Mesendoderm (in vitro differentiated cells): Measurements from ENCODE around the gene SEMA4C.

Experiments
- DNase-seq: peaks from one replicate; pipeline ENCODE4 v3.0.0; 2013
- H2AK5ac ChIP-seq: 2 replicates; pipeline ENCODE4 v1.6.1; 2013; ENCODE audit warnings: low read length, inconsistent platforms
- H2BK120ac ChIP-seq: 2 replicates; pipeline ENCODE4 v1.6.1; 2013; ENCODE audit warnings: low read depth, mild to moderate bottlenecking, low read length, moderate library complexity, mixed read lengths
- H2BK15ac ChIP-seq: replicated peaks from 2 replicates; pipeline ENCODE4 v1.6.1; 2013; ENCODE audit warnings: low read depth, mild to moderate bottlenecking, moderate library complexity
- H2BK5ac ChIP-seq: 2 replicates; pipeline ENCODE4 v1.6.1; 2013; ENCODE audit warnings: low read length, inconsistent platforms
- H3K18ac ChIP-seq: 2 replicates; pipeline ENCODE4 v1.6.1; 2013; ENCODE audit warnings: mild to moderate bottlenecking, low read length, mixed read lengths
- H3K23ac ChIP-seq: one replicate; pipeline ENCODE4 v1.6.1; 2013; ENCODE audit warnings: low read length
- H3K27ac ChIP-seq: 2 replicates; pipeline ENCODE4 v1.5.1; 2013; ENCODE audit warnings: low read depth, mild to moderate bottlenecking, inconsistent platforms, low read length, moderate library complexity
- H3K27me3 ChIP-seq: 2 replicates; pipeline ENCODE4 v1.6.1; 2013; ENCODE audit warnings: low read length, control low read depth, mild to moderate bottlenecking, inconsistent platforms; ENCODE audit not compliant: insufficient read depth, poor library complexity
- H3K36me3 ChIP-seq: 2 replicates; pipeline ENCODE4 v1.6.1; 2013; ENCODE audit warnings: low read length, inconsistent platforms; ENCODE audit not compliant: control insufficient read depth, insufficient read depth
- H3K4ac ChIP-seq: one replicate; pipeline ENCODE4 v1.6.1; 2013; ENCODE audit warnings: low read depth, mild to moderate bottlenecking, low read length, moderate library complexity
- H3K4me1 ChIP-seq: 2 replicates; pipeline ENCODE4 v1.6.1; 2013; ENCODE audit warnings: low read depth, low read length, inconsistent platforms; ENCODE audit not compliant: control insufficient read depth
- H3K4me2 ChIP-seq: 2 replicates; pipeline ENCODE4 v1.6.1; 2013; ENCODE audit warnings: low read length
- H3K4me3 ChIP-seq: 2 replicates; pipeline ENCODE4 v1.5.1; 2013; ENCODE audit warnings: mild to moderate bottlenecking, low read length
- H3K56ac ChIP-seq: one replicate; pipeline ENCODE4 v1.6.1; 2013; ENCODE audit warnings: low read length
- H3K79me1 ChIP-seq: 2 replicates; pipeline ENCODE4 v1.6.1; 2013; ENCODE audit warnings: low read length, inconsistent platforms
- H3K79me2 ChIP-seq: 2 replicates; pipeline ENCODE4 v1.6.1; 2013; ENCODE audit warnings: mild to moderate bottlenecking, low read length; ENCODE audit not compliant: control insufficient read depth, insufficient read depth
- H3K9ac ChIP-seq: 2 replicates; pipeline ENCODE4 v1.6.1; 2013; ENCODE audit warnings: low read length, inconsistent platforms
- H4K5ac ChIP-seq: one replicate; pipeline ENCODE4 v1.6.1; 2013; ENCODE audit warnings: low read length
- H4K8ac ChIP-seq: one replicate; pipeline ENCODE4 v1.6.1; 2013; ENCODE audit warnings: low read depth, mild to moderate bottlenecking, control low read depth, low read length, moderate library complexity
- WGBS: extraction: QIAGEN DNeasy Blood & Tissue Kit; methylation state at CpG from one replicate; pipeline ENCODE4 v1.1.7; 2013; ENCODE audit warnings: low lambda C conversion rate, missing lambda C conversion rate; ENCODE audit not compliant: insufficient coverage; ENCODE audit errors: extremely low coverage; 5-methylcytosine and 5-hydroxymethylcytosine counted together

SEMA4C gene

GRCh38 chr2:96835830-96836229, 34.0 kb downstream of the SEMA4C start:
- Histone ChIP-seq H3K4me2 (no peak overlapping the region), H3K4me1 (no peaks in the 10 kb centered on the region), H3K18ac (no peak overlapping the region), H3K27me3 (no peaks in the 10 kb centered on the region), H4K8ac (no peak overlapping the region), H3K79me2 (no peaks in the 10 kb centered on the region), H3K36me3 (no peaks in the 10 kb centered on the region), H3K9ac (no peak overlapping the region), H4K5ac (no peak overlapping the region), H2BK120ac (no peak overlapping the region), H2AK5ac (no peak overlapping the region), H3K79me1 (no peaks in the 10 kb centered on the region), H3K4ac (no peak overlapping the region), H3K23ac (no peak overlapping the region), H3K4me3 (no peak overlapping the region), H2BK5ac (no peak overlapping the region), H3K56ac (no peak overlapping the region), H2BK15ac (no peak overlapping the region), H3K27ac (no peak overlapping the region)
- WGBS: no CpG with 5 or more reads among the region's 4 CpGs
- no peak for DNase-seq

DNA sequence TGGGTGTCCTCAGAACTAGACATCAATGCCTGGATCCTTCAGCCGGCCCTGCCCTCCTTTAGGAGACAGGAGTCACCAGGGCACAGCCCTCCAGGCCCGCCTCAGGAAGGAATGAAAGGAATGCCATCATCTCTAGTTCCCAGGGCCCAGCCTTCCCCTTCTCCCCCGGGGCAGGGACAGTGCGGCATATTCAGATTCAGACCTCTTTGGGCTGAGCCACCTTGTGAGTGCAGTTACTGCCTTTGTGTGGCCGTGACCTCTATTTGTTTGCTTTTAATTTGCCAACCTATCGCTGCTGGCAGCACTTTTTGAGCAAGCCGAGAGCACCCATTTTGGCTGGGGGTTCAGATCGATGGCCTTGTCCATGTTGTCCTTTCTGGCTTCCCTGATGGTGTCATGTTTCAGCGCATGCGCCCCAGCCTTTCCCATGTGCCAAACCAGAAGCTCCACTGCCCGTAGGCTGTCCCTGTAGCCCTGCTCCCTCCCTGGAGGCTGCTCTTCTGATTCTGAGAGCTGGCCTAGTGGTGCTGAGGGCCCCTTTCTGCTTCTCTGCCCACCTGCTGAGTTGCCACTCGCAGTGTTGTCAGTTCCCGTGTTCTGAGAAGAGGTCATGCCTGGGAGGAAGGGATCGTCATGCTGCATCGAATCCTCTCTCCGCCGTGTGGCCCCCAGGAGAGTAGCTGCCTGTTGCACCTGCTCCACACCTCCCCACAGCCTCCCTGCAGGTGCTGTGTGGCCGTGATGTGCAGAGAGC, 36.9 kb downstream of the SEMA4C start:
- H3K36me3 ChIP-seq: peaks cover 2% of the 10 kb centered on the region
- no peaks in the 10 kb centered on the region for H3K79me1 ChIP-seq
- H3K23ac ChIP-seq: no peak overlapping the region
- no peaks in the 10 kb centered on the region for H3K4me1 ChIP-seq
- H3K27ac ChIP-seq: no peak overlapping the region
- no peak overlapping the region for H2BK15ac ChIP-seq
- no peaks in the 10 kb centered on the region for H3K27me3 ChIP-seq
- peak overlapping the region; percentile 15 for H3K4me2 ChIP-seq
- H2AK5ac ChIP-seq: no peak overlapping the region
- no peak overlapping the region for H2BK5ac ChIP-seq
- WGBS: no CpG with 5 or more reads among the region's 18 CpGs
- H3K4me3 ChIP-seq: no peak overlapping the region
- H4K5ac ChIP-seq: no peak overlapping the region
- peak; percentile 95 for DNase-seq
- no peak overlapping the region for H3K4ac ChIP-seq
- no peak overlapping the region for H3K18ac ChIP-seq
- H3K79me2 ChIP-seq: no peaks in the 10 kb centered on the region
- peak overlapping the region; percentile 17 for H3K56ac ChIP-seq
- no peak overlapping the region for H2BK120ac ChIP-seq
- no peak overlapping the region for H4K8ac ChIP-seq
- peak overlapping the region; percentile 38 for H3K9ac ChIP-seq

GRCh38 chr2:96832408-96832753, 37.5 kb downstream of the SEMA4C start:
- Histone ChIP-seq H3K4me1 (no peaks in the 10 kb centered on the region), H3K4ac (no peak overlapping the region), H3K79me2 (no peaks in the 10 kb centered on the region), H3K56ac (no peak overlapping the region), H3K18ac (no peak overlapping the region), H4K8ac (no peak overlapping the region), H2BK5ac (no peak overlapping the region), H3K79me1 (no peaks in the 10 kb centered on the region), H3K36me3 (peaks cover 4% of the 10 kb centered on the region), H2AK5ac (no peak overlapping the region), H3K23ac (no peak overlapping the region), H4K5ac (no peak overlapping the region), H3K27me3 (no peaks in the 10 kb centered on the region), H3K27ac (no peak overlapping the region), H2BK120ac (no peak overlapping the region), H3K4me3 (no peak overlapping the region), H3K9ac (peak overlapping the region; percentile 38), H2BK15ac (no peak overlapping the region), H3K4me2 (no peak overlapping the region)
- WGBS: no CpG with 5 or more reads among the region's 11 CpGs
- no peak for DNase-seq

- Histone ChIP-seq H3K36me3 (peaks cover 4% of the 10 kb centered on the region), H2BK15ac (no peak overlapping the region), H3K23ac (no peak overlapping the region), H3K56ac (no peak overlapping the region), H2BK5ac (no peak overlapping the region), H3K18ac (no peak overlapping the region), H3K9ac (no peak overlapping the region), H2BK120ac (no peak overlapping the region), H3K79me1 (no peaks in the 10 kb centered on the region), H3K4me2 (no peak overlapping the region), H4K8ac (no peak overlapping the region), H3K27me3 (no peaks in the 10 kb centered on the region), H4K5ac (no peak overlapping the region), H2AK5ac (no peak overlapping the region), H3K4ac (no peak overlapping the region), H3K4me1 (no peaks in the 10 kb centered on the region), H3K79me2 (no peaks in the 10 kb centered on the region), H3K27ac (no peak overlapping the region), H3K4me3 (no peak overlapping the region)
- DNase-seq: peak; percentile 27
- WGBS: no CpG with 5 or more reads among the region's 10 CpGs
These were observed 38.2 kb downstream of the SEMA4C start for GRCh38 chr2:96831679-96832078.

DNA sequence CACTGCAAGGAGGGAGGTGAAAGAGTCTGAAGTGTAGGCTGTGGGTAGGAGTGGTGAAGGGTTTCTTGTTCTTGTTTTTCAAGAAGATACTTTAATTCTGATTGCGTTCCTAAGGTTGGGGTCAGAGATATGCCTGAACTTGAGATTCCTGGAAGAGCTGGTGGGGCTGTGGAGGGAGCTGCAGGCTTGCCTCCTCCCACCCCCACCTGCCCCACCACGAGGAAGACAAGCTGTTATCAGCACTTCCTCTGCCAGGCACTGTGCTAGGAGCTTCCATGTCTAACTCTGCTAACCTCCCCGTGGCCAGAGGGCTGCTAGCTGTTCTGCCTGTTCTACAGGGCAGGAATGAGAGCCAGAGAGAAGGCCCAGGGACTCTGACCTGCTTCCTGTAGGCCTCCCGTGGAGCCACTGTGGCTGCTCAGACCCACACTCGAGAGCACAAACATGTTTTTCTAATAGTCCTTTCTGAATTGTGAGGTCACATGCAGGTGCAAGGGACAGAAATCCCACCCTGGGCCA, 39.8 kb downstream of the SEMA4C start:
- H2BK5ac ChIP-seq: no peak overlapping the region
- no peak overlapping the region for H3K9ac ChIP-seq
- no peaks in the 10 kb centered on the region for H3K79me1 ChIP-seq
- H3K4me3 ChIP-seq: no peak overlapping the region
- H3K4ac ChIP-seq: no peak overlapping the region
- DNase-seq: no peak
- no peak overlapping the region for H3K4me2 ChIP-seq
- no peaks in the 10 kb centered on the region for H3K27me3 ChIP-seq
- no peaks in the 10 kb centered on the region for H3K4me1 ChIP-seq
- H2BK15ac ChIP-seq: no peak overlapping the region
- H4K8ac ChIP-seq: no peak overlapping the region
- no peak overlapping the region for H2AK5ac ChIP-seq
- peaks cover 4% of the 10 kb centered on the region for H3K36me3 ChIP-seq
- H3K79me2 ChIP-seq: no peaks in the 10 kb centered on the region
- no peak overlapping the region for H3K23ac ChIP-seq
- no peak overlapping the region for H4K5ac ChIP-seq
- H3K27ac ChIP-seq: no peak overlapping the region
- no peak overlapping the region for H3K18ac ChIP-seq
- no peak overlapping the region for H2BK120ac ChIP-seq
- H3K56ac ChIP-seq: no peak overlapping the region
- WGBS: no CpG with 5 or more reads among the region's 5 CpGs

DNA sequence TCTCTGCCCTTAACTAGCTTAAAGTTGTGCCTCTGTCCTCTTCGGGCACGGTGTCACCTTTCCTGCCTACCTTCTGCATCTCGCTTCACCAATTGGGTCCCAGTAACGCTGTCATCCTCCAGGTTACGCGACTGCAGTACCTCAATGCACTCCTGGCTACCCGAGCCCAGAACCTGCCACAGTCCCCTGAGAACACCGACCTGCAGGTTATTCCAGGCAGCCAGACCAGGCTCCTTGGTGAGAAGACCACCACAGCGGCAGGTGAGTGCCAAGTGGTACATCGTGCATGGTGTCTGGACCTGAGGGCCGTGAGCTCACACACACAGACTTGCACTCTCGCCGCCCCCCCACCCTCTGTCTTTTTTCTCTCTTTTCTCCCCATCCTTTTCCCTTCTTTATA, 41.0 kb downstream of the SEMA4C start:
- Histone ChIP-seq H2BK15ac (no peak overlapping the region), H3K4me3 (no peak overlapping the region), H3K27ac (no peak overlapping the region), H4K8ac (no peak overlapping the region), H3K79me2 (peaks cover 1% of the 10 kb centered on the region), H3K18ac (no peak overlapping the region), H3K4me1 (no peaks in the 10 kb centered on the region), H3K79me1 (peaks cover 2% of the 10 kb centered on the region), H2BK120ac (no peak overlapping the region), H3K56ac (no peak overlapping the region), H3K23ac (no peak overlapping the region), H2AK5ac (no peak overlapping the region), H4K5ac (no peak overlapping the region), H2BK5ac (no peak overlapping the region), H3K27me3 (no peaks in the 10 kb centered on the region), H3K36me3 (peaks cover 4% of the 10 kb centered on the region), H3K9ac (no peak overlapping the region), H3K4ac (no peak overlapping the region), H3K4me2 (no peak overlapping the region)
- no CpG with 5 or more reads among the region's 13 CpGs for WGBS
- no peak for DNase-seq
